Fibroblast of lung (primary cell): ENCODE data around the gene CYP2C18.

Experiments
- EZH2 ChIP-seq: IDR thresholded peaks from 2 replicates; pipeline ENCODE4 v1.5.1; 2012; ENCODE audit warnings: low read length, control low read depth, mild to moderate bottlenecking; ENCODE audit errors: missing control alignments
- TF ChIP-seq, protein P1 (sequence below), 2 donors: IDR thresholded peaks in 1 of 2; conservative IDR thresholded peaks in 1 of 2; 1 replicate in 1 of 2; 2 replicates in 1 of 2; pipeline ENCODE4 v1.5.1; 2011 to 2012; ENCODE audit warnings: low read length in 2 of 2, control low read depth in 1 of 2, inconsistent platforms in 1 of 2, low read depth in 1 of 2, mild to moderate bottlenecking in 1 of 2

DNA sequence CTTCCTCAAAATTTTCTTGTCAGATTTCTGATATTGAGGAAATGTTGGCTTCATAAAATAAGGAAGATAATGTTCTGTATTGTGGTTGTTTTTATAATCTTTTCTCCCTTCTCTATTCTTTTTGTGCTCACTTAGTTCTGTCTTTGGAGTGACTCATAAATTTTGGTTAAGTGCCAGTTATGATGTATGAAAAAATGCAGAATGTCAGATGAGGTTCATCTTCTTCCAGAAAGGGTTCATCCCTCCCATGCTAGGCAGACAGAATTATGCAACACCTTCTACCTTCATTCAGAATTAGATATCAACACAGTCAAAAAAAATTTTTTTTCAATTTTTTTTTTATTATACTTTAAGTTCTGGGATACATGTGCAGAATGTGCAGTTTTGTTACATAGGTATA lies 42.3 kb downstream of the CYP2C18 start:
- TF ChIP-seq, protein P1, sequence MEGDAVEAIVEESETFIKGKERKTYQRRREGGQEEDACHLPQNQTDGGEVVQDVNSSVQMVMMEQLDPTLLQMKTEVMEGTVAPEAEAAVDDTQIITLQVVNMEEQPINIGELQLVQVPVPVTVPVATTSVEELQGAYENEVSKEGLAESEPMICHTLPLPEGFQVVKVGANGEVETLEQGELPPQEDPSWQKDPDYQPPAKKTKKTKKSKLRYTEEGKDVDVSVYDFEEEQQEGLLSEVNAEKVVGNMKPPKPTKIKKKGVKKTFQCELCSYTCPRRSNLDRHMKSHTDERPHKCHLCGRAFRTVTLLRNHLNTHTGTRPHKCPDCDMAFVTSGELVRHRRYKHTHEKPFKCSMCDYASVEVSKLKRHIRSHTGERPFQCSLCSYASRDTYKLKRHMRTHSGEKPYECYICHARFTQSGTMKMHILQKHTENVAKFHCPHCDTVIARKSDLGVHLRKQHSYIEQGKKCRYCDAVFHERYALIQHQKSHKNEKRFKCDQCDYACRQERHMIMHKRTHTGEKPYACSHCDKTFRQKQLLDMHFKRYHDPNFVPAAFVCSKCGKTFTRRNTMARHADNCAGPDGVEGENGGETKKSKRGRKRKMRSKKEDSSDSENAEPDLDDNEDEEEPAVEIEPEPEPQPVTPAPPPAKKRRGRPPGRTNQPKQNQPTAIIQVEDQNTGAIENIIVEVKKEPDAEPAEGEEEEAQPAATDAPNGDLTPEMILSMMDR (conservative IDR thresholded peaks at IDR 0.05 in 1 of 2, IDR thresholded peaks at IDR 0.05 in 1 of 2; ENCODE audit: low read depth in 1 of 2, low read length in 2 of 2), result no peak
- TF ChIP-seq EZH2, result no peak
